Gastroesophageal sphincter (tissue), 3 donors: Measurements from ENCODE around the gene PTPRK.

Experiments
- EP300 ChIP-seq: sonication (generic); formaldehyde crosslinking; IDR thresholded peaks from one replicate; pipeline ENCODE4 v1.6.1; 2017; ENCODE audit warnings: antibody characterized with exemption, mild to moderate bottlenecking
- POLR2A ChIP-seq, 2 donors: fragments of 450-650 bp; IDR thresholded peaks; one replicate each; pipeline ENCODE4 v1.6.1; 2017; ENCODE audit warnings: antibody characterized with exemption in 2 of 2, mild to moderate bottlenecking in 2 of 2, moderate library complexity in 1 of 2
- POLR2AphosphoS5 ChIP-seq: sonication (generic); formaldehyde crosslinking; IDR thresholded peaks from one replicate; pipeline ENCODE4 v1.6.1; 2017; ENCODE audit warnings: antibody characterized with exemption
- TF ChIP-seq, protein P1 (sequence below), 4 experiments: fragments of 200-600 bp in 2 of 4; fragments of 450-650 bp in 2 of 4; sonication (generic) in 1 of 4; IDR thresholded peaks; one replicate each; pipeline ENCODE4 v1.5.1; 2017 to 2019; ENCODE audit warnings: antibody characterized with exemption in 4 of 4, mild to moderate bottlenecking in 2 of 4, moderate library complexity in 2 of 4

DNA sequence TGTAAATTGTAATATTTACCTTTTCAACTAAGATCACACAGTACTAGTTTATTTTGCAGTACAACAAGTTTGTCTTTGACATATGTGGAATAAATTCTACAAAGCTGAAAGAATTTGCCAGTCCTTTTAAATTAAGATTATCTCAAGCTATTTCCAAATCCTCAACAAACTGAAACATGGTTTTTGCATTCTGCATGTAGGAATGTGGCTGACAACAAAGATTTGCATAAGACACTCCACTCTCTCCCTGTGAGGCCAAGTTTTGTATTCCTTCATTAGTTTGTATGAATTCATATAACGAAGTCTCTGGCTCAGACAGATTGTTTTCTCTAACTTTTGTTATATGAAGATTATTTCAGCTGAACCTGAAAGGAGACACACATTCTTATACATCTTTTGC, 495.4 kb downstream of the PTPRK start:
- TF ChIP-seq POLR2AphosphoS5: no peak
- TF ChIP-seq POLR2A (IDR thresholded peaks at IDR 0.05): no peak
- TF ChIP-seq, protein P1, sequence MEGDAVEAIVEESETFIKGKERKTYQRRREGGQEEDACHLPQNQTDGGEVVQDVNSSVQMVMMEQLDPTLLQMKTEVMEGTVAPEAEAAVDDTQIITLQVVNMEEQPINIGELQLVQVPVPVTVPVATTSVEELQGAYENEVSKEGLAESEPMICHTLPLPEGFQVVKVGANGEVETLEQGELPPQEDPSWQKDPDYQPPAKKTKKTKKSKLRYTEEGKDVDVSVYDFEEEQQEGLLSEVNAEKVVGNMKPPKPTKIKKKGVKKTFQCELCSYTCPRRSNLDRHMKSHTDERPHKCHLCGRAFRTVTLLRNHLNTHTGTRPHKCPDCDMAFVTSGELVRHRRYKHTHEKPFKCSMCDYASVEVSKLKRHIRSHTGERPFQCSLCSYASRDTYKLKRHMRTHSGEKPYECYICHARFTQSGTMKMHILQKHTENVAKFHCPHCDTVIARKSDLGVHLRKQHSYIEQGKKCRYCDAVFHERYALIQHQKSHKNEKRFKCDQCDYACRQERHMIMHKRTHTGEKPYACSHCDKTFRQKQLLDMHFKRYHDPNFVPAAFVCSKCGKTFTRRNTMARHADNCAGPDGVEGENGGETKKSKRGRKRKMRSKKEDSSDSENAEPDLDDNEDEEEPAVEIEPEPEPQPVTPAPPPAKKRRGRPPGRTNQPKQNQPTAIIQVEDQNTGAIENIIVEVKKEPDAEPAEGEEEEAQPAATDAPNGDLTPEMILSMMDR (IDR thresholded peaks at IDR 0.05): no peak
- TF ChIP-seq EP300: no peak
